B cell (primary cell): ENCODE results near the gene GOLGA6L9. TPM values are rescaled to one million over a fixed set of nuclear protein-coding genes. Genes with fewer than 3 reads are reported as not detected.
"Not testable (repeated sequence)": the region's sequence is repeated elsewhere in the genome, so short reads cannot be mapped to it uniquely, and the experiment has no call there.

Experiments
- ATAC-seq: fragments of 200-7000 bp; cut with Tn5 transposase; one replicate; pipeline ENCODE4 v1.10.0; 2021; ENCODE audit warnings: low read depth, mild to moderate bottlenecking, moderate number of reproducible peaks, moderate library complexity
- CTCF ChIA-PET: fragments of 350-600 bp; sonication (Branson Sonifier 250); formaldehyde crosslinking; loops from one replicate; lab custom pipeline; 2021; ENCODE audit warnings: antibody characterized with exemption, inconsistent platforms; lab: Charles Lee
- POLR2A ChIA-PET: fragments of 350-600 bp; sonication (Branson Sonifier 250); formaldehyde crosslinking; loops from one replicate; lab custom pipeline; 2021; ENCODE audit warnings: antibody characterized with exemption; lab: Charles Lee
- DNase-seq: peaks from one replicate; pipeline ENCODE4 v3.0.0; 2013
- H2AFZ ChIP-seq: 2 replicates; pipeline ENCODE4 v1.6.1; 2012; ENCODE audit warnings: mild to moderate bottlenecking, low read depth, low read length; ENCODE audit not compliant: insufficient read depth, poor library complexity, severe bottlenecking
- H3K27ac ChIP-seq, 2 donors: 1 replicate in 1 of 2; 2 replicates in 1 of 2; pipeline ENCODE4 v1.5.1; 2012 to 2013; ENCODE audit warnings: low read length in 2 of 2, mild to moderate bottlenecking in 2 of 2, moderate library complexity in 1 of 2
- H3K27me3 ChIP-seq, 4 experiments: fragments of 200-600 bp in 1 of 4; sonication (generic) in 1 of 4; replicated peaks in 1 of 4; 1 replicate in 2 of 4; 2 replicates in 2 of 4; pipeline versions ENCODE4 v1.6.1 to v1.7.0; 2013 to 2016; ENCODE audit warnings: low read length in 3 of 4, mild to moderate bottlenecking in 2 of 4, mixed read lengths in 1 of 4, moderate library complexity in 1 of 4; ENCODE audit not compliant: insufficient read depth in 4 of 4, control insufficient read depth in 3 of 4; ENCODE audit errors: control extremely low read depth in 1 of 4
- H3K36me3 ChIP-seq, 2 experiments: replicated peaks in 1 of 2; 1 replicate in 1 of 2; 2 replicates in 1 of 2; pipeline versions ENCODE4 v1.6.1 to v1.7.1; 2013; ENCODE audit warnings: low read length in 1 of 2; ENCODE audit not compliant: insufficient read depth in 2 of 2, control insufficient read depth in 1 of 2; ENCODE audit errors: control extremely low read depth in 1 of 2, extremely low read depth in 1 of 2
- H3K4me1 ChIP-seq, 2 donors: fragments of 200-600 bp in 1 of 2; sonication (generic) in 1 of 2; 1 replicate in 1 of 2; 2 replicates in 1 of 2; pipeline versions ENCODE4 v1.5.1 to v1.6.1; 2013 to 2017; ENCODE audit warnings: low read length in 2 of 2; ENCODE audit not compliant: control insufficient read depth in 2 of 2, insufficient read depth in 2 of 2
- H3K4me2 ChIP-seq: replicated peaks from 2 replicates; pipeline ENCODE3; 2012; ENCODE audit warnings: mild to moderate bottlenecking, low read depth, low read length; ENCODE audit not compliant: poor library complexity, severe bottlenecking
- H3K4me3 ChIP-seq, 5 experiments: fragments of 200-600 bp in 1 of 5; sonication (generic) in 1 of 5; 1 replicate in 3 of 5; 2 replicates in 2 of 5; pipeline versions ENCODE4 v1.5.1 to v1.7.0; 2011 to 2016; ENCODE audit warnings: low read length in 4 of 5, mild to moderate bottlenecking in 4 of 5, low read depth in 2 of 5, control low read depth in 1 of 5, moderate library complexity in 1 of 5; ENCODE audit not compliant: insufficient read depth in 1 of 5; ENCODE audit errors: control extremely low read depth in 1 of 5, extremely low read depth in 1 of 5
- H3K79me2 ChIP-seq: fragments of 200-600 bp; sonication (generic); one replicate; pipeline ENCODE4 v1.6.0; 2016; ENCODE audit warnings: low read length; ENCODE audit not compliant: control insufficient read depth, insufficient read depth
- H3K9ac ChIP-seq: fragments of 200-600 bp; sonication (generic); 2 replicates; pipeline ENCODE4 v1.6.1; 2017; ENCODE audit warnings: mild to moderate bottlenecking, low read length, moderate library complexity
- H3K9me3 ChIP-seq, 3 donors: one replicate each; pipeline versions ENCODE4 v1.6.1 to v1.7.1; 2013; ENCODE audit warnings: low read length in 2 of 3; ENCODE audit not compliant: control insufficient read depth in 2 of 3, insufficient read depth in 1 of 3; ENCODE audit errors: control extremely low read depth in 1 of 3
- H4K20me1 ChIP-seq: 2 replicates; pipeline ENCODE4 v1.6.0; 2012; ENCODE audit warnings: mild to moderate bottlenecking, low read length; ENCODE audit not compliant: insufficient read depth, control insufficient read depth, poor library complexity, severe bottlenecking
- H3K27ac Mint-ChIP-seq: one replicate; pipeline ENCODE4 v1.8.0; 2021; ENCODE audit warnings: mixed read lengths
- H3K27me3 Mint-ChIP-seq: one replicate; pipeline ENCODE4 v1.8.0; 2021; ENCODE audit warnings: mixed read lengths
- H3K4me1 Mint-ChIP-seq: one replicate; pipeline ENCODE4 v1.8.0; 2021; ENCODE audit warnings: mixed read lengths
- H3K4me3 Mint-ChIP-seq: one replicate; pipeline ENCODE4 v1.8.0; 2021; ENCODE audit warnings: mixed read lengths
- H3K9me3 Mint-ChIP-seq: one replicate; pipeline ENCODE4 v1.8.0; 2022; ENCODE audit warnings: mixed read lengths; ENCODE audit not compliant: insufficient read depth
- CTCF ChIP-seq: fragments of 200-600 bp; IDR thresholded peaks from one replicate; pipeline ENCODE4 v1.8.0; 2022; ENCODE audit warnings: antibody characterized with exemption, mild to moderate bottlenecking
- EZH2 ChIP-seq: IDR thresholded peaks from 2 replicates; pipeline ENCODE4 v1.6.1; 2012; ENCODE audit warnings: borderline replicate concordance, low read depth, mild to moderate bottlenecking, moderate library complexity, low read length; ENCODE audit not compliant: insufficient read depth, poor library complexity, severe bottlenecking
- WGBS: methylation state at CpG from one replicate; pipeline ENCODE4 v1.1.5; 2013; ENCODE audit warnings: missing lambda C conversion rate; ENCODE audit not compliant: insufficient coverage; 5-methylcytosine and 5-hydroxymethylcytosine counted together
- intact Hi-C: fragments of 100-400 bp; cut with micrococcal nuclease; formaldehyde crosslinking; loops from one replicate; pipeline ENCODE4 v1.10.0; 2022
- polyA plus RNA-seq: library from polyadenylated mRNA; depleted of rRNA; stranded (reverse); fragments of >200 nt; gene quantifications from 2 replicates; pipeline ENCODE4 v1.2.3, GENCODE V29; 2012
- total RNA-seq, 2 donors: library from RNA; stranded (reverse); fragments of 120-200 nt in 1 of 2; gene quantifications; 1 replicate in 1 of 2; 2 replicates in 1 of 2; pipeline versions ENCODE4 v1.2.3 to v1.2.4, GENCODE V29; 2013 to 2022

Gene GOLGA6L9
- total and polyA plus RNA-seq, 2 donors (not counting 1 experiment from before 2014, with no cell fraction given) = 2.1 to 3.1 TPM

GRCh38 chr15:82392077-82392476 is 37.5 kb upstream of the GOLGA6L9 start:
- not testable (repeated sequence) for H3K9ac ChIP-seq

GRCh38 chr15:82393671-82394070 is 35.9 kb upstream of the GOLGA6L9 start:
- H3K9ac ChIP-seq = no peak overlapping the region
- no peak overlapping the region for H3K4me3 ChIP-seq
- CTCF ChIA-PET = no interaction called here
- intact Hi-C loops = no loop called here
- no peaks in the 10 kb centered on the region for H3K36me3 ChIP-seq
- Mint-ChIP-seq H3K4me3 (no peak overlapping the region), H3K27ac (no peak overlapping the region), H3K9me3 (no peaks in the 10 kb centered on the region), H3K27me3 (no peaks in the 10 kb centered on the region), H3K4me1 (peaks cover 2% of the 10 kb centered on the region)
- no peak for TF ChIP-seq CTCF
- TF ChIP-seq EZH2 = no peak
- no peaks in the 10 kb centered on the region for H4K20me1 ChIP-seq
- H3K27ac ChIP-seq = no peak overlapping the region
- H3K27me3 ChIP-seq = no peaks in the 10 kb centered on the region
- no peaks in the 10 kb centered on the region for H3K9me3 ChIP-seq
- POLR2A ChIA-PET = no interaction called here
- H3K4me1 ChIP-seq = peaks cover under 1% of the 10 kb centered on the region in 2 donors
- peaks cover 4% of the 10 kb centered on the region for H3K79me2 ChIP-seq
- no peak for ATAC-seq
- no peak overlapping the region for H2AFZ ChIP-seq
- no peak overlapping the region for H3K4me2 ChIP-seq
- DNase-seq = no peak
- WGBS = 100% methylated on average over 3 of the region's 4 CpGs

More at GRCh38 chr15:82392077-82392476, 37.5 kb upstream of the GOLGA6L9 start:
- H3K79me2 ChIP-seq, POLR2A ChIA-PET, H3K27ac ChIP-seq, intact Hi-C loops, H3K4me1 ChIP-seq, H2AFZ ChIP-seq, H3K4me3 Mint-ChIP-seq, H3K4me1 Mint-ChIP-seq, H3K4me2 ChIP-seq, H3K4me3 ChIP-seq, H3K27me3 ChIP-seq, H3K9me3 Mint-ChIP-seq, H3K27me3 Mint-ChIP-seq, DNase-seq, H3K27ac Mint-ChIP-seq, CTCF ChIA-PET, H3K9me3 ChIP-seq, H3K36me3 ChIP-seq, ATAC-seq, H4K20me1 ChIP-seq: not testable (repeated sequence)
- 100% methylated on average over 1 of the region's 1 CpG for WGBS

- H3K9ac ChIP-seq, H3K36me3 ChIP-seq, H2AFZ ChIP-seq, intact Hi-C loops, H3K9me3 Mint-ChIP-seq, H4K20me1 ChIP-seq, H3K27me3 Mint-ChIP-seq, DNase-seq, H3K4me3 Mint-ChIP-seq, POLR2A ChIA-PET, H3K4me3 ChIP-seq, H3K79me2 ChIP-seq, H3K4me2 ChIP-seq, H3K27me3 ChIP-seq, ATAC-seq, CTCF ChIA-PET, H3K27ac Mint-ChIP-seq, H3K9me3 ChIP-seq, H3K27ac ChIP-seq: not testable (repeated sequence)
- no CpG with 5 or more reads among the region's 4 CpGs for WGBS
- peaks cover 14% of the 10 kb centered on the region for H3K4me1 Mint-ChIP-seq
- peaks cover 11% of the 10 kb centered on the region in 2 donors for H3K4me1 ChIP-seq
These were observed 33.8 kb upstream of the GOLGA6L9 start for GRCh38 chr15:82395788-82396187.
